A549 (cell line): ENCODE data around the gene SIDT1.

Experiments
- CHD2 ChIP-seq: fragments of 150-350 bp; IDR thresholded peaks from 2 replicates; pipeline ENCODE4 v1.6.1; 2014; ENCODE audit warnings: low read length; ENCODE audit not compliant: partially characterized antibody
- CTCF ChIP-seq: fragments of >200 bp; sonication (Bioruptor Twin); formaldehyde crosslinking; IDR thresholded peaks from 3 replicates; pipeline ENCODE4 v1.5.1; 2016
- MAFK ChIP-seq: fragments of 450-650 bp; IDR thresholded peaks from 2 replicates; pipeline ENCODE4 v1.6.1; 2014; ENCODE audit not compliant: partially characterized antibody
- MAX ChIP-seq: IDR thresholded peaks from 2 replicates; pipeline ENCODE4 v1.6.1; 2012
- MYC ChIP-seq: IDR thresholded peaks from 2 replicates; pipeline ENCODE4 v1.6.1; 2012; ENCODE audit warnings: mild to moderate bottlenecking, inconsistent platforms, low read length, improper control_type of control experiment, borderline replicate concordance
- NFE2L2 ChIP-seq: fragments of 150-350 bp; conservative IDR thresholded peaks from 2 replicates; pipeline ENCODE4 v1.6.1; 2014; ENCODE audit warnings: low read length
- NPAS2 ChIP-seq: fragments of 250-450 bp; sonication (Bioruptor Pico); IDR thresholded peaks from 2 replicates; pipeline ENCODE4 v1.8.0; 2022; ENCODE audit warnings: mild to moderate bottlenecking, moderate library complexity, borderline replicate concordance
- PHF8 ChIP-seq: fragments of 200-600 bp; sonication (generic); IDR thresholded peaks from 2 replicates; pipeline ENCODE4 v1.6.1; 2016; ENCODE audit warnings: low read depth, mild to moderate bottlenecking, antibody characterized with exemption, moderate library complexity, borderline replicate concordance
- POLR2A ChIP-seq: IDR thresholded peaks from 2 replicates; pipeline ENCODE4 v1.6.1; 2012; ENCODE audit warnings: mild to moderate bottlenecking, low read length
- REST ChIP-seq: fragments of 200-600 bp; sonication (generic); IDR thresholded peaks from 2 replicates; pipeline ENCODE4 v1.6.1; 2016; ENCODE audit warnings: antibody characterized with exemption, mild to moderate bottlenecking, moderate library complexity
- SMC3 ChIP-seq: fragments of >200 bp; sonication (Bioruptor Twin); formaldehyde crosslinking; IDR thresholded peaks from 3 replicates; pipeline ENCODE4 v1.6.1; 2018; ENCODE audit warnings: inconsistent platforms

GRCh38 chr3:113602836-113603235 is 70.5 kb downstream of the SIDT1 start:
- TF ChIP-seq CHD2 (no peak), REST (no peak), MAFK (no peak), CTCF (no peak), PHF8 (no peak), NPAS2 (CRISPR knock-in tag) (no peak), MAX (no peak), MYC (no peak), SMC3 (no peak), POLR2A (no peak), NFE2L2 (no peak)
